K562 (cell line): ENCODE results near the gene RPL29. TPM values are rescaled to one million over a fixed set of nuclear protein-coding genes. Genes with fewer than 3 reads are reported as not detected.

ENCODE experiments used
- CBFA2T2 ChIP-seq: fragments of 450-650 bp; conservative IDR thresholded peaks from 2 replicates; pipeline ENCODE4 v1.6.1; 2017; ENCODE audit warnings: mild to moderate bottlenecking
- CBFA2T3 ChIP-seq: fragments of 450-650 bp; IDR thresholded peaks from 2 replicates; pipeline ENCODE4 v1.6.1; 2017
- DMBX1 ChIP-seq: fragments of 250-450 bp; sonication (Bioruptor Pico); IDR thresholded peaks from 2 replicates; pipeline ENCODE4 v1.8.0; 2022; ENCODE audit warnings: inconsistent platforms, mild to moderate bottlenecking, moderate library complexity, borderline replicate concordance
- HNRNPH1 ChIP-seq: fragments of 200-400 bp; formaldehyde crosslinking; optimal IDR thresholded peaks from 2 replicates; pipeline ENCODE3; 2017; ENCODE audit warnings: low read depth, mild to moderate bottlenecking, low read length, moderate library complexity
- KLF1 ChIP-seq: fragments of 450-650 bp; IDR thresholded peaks from 2 replicates; pipeline ENCODE4 v1.6.1; 2016; ENCODE audit warnings: missing genetic modification characterization, missing compliant biosample characterization
- MAZ ChIP-seq, 2 experiments: fragments of 450-650 bp in 1 of 2; sonication (generic) in 1 of 2; formaldehyde crosslinking; IDR thresholded peaks in 1 of 2; conservative IDR thresholded peaks in 1 of 2; 2 replicates each; pipeline versions ENCODE4 v1.4.0 to v1.5.0; 2020; ENCODE audit warnings: mild to moderate bottlenecking in 1 of 2, missing genetic modification reagents in 1 of 2
- MLLT1 ChIP-seq, 2 experiments: fragments of 450-650 bp; IDR thresholded peaks; 2 replicates each; pipeline ENCODE4 v1.6.1; 2016
- MYNN ChIP-seq, 2 experiments: sonication (generic); formaldehyde crosslinking in 1 of 2; IDR thresholded peaks; 2 replicates each; pipeline versions ENCODE4 v1.5.0 to v1.6.1; 2016 to 2020; ENCODE audit warnings: antibody characterized with exemption in 1 of 2, missing genetic modification reagents in 1 of 2
- POLR3A ChIP-seq: IDR thresholded peaks from 2 replicates; pipeline ENCODE4 v1.6.1; 2011; ENCODE audit warnings: borderline replicate concordance, mild to moderate bottlenecking, moderate library complexity; ENCODE audit not compliant: insufficient read length, insufficient read depth; ENCODE audit errors: extremely low read depth
- RHOXF2B ChIP-seq: fragments of 250-450 bp; sonication (Bioruptor Pico); conservative IDR thresholded peaks from 2 replicates; pipeline ENCODE4 v1.5.1; 2021
- XRCC5 ChIP-seq: fragments of 200-400 bp; formaldehyde crosslinking; IDR thresholded peaks from 2 replicates; pipeline ENCODE4 v1.6.1; 2017; ENCODE audit warnings: low read depth, mild to moderate bottlenecking, low read length
- ZNF586 ChIP-seq: fragments of 450-650 bp; formaldehyde crosslinking; conservative IDR thresholded peaks from 2 replicates; pipeline ENCODE4 v1.4.0; 2020; ENCODE audit warnings: mild to moderate bottlenecking, moderate library complexity
- ZNF740 ChIP-seq, 3 experiments: fragments of 200-800 bp in 1 of 3; sonication (Bioruptor generic) in 1 of 3; sonication (generic) in 1 of 3; formaldehyde crosslinking in 1 of 3; IDR thresholded peaks; 2 replicates each; pipeline versions ENCODE4 v1.6.1 to v1.8.0; 2016 to 2022; ENCODE audit warnings: mild to moderate bottlenecking in 2 of 3, missing compliant biosample characterization in 2 of 3, missing genetic modification characterization in 2 of 3, missing genetic modification reagents in 1 of 3
- polyA plus RNA-seq, 8 experiments: library from polyadenylated mRNA; depleted of rRNA in 4 of 8; stranded (reverse) in 5 of 8; unstranded in 3 of 8; fragments of >200 nt; fragmentation: Nextera tagmentation in 2 of 8; fragmentation: Illumina TruSeq in 1 of 8; extraction: Ambion mirVana in 2 of 8; extraction: Trizol in 1 of 8; gene quantifications; 2 replicates each; pipeline versions ENCODE4 v1.2.1 to v1.2.3, GENCODE V29; 2011 to 2014; ENCODE audit warnings: inconsistent platforms in 1 of 8, missing spikeins in 1 of 8
- total RNA-seq, 7 experiments: library from RNA; depleted of rRNA in 6 of 7; stranded (reverse); fragments of >200 nt in 6 of 7; fragmentation: Illumina TruSeq in 2 of 7; extraction: Trizol in 2 of 7; gene quantifications; 2 replicates each; pipeline versions ENCODE4 v1.2.1 to v1.2.3, GENCODE V29; 2011 to 2021; ENCODE audit warnings: low replicate concordance in 1 of 7
- TF ChIP-seq, protein P1 (sequence below): fragments of 450-650 bp; IDR thresholded peaks from 2 replicates; pipeline ENCODE4 v1.6.1; 2016; ENCODE audit warnings: low read depth
- TF ChIP-seq, protein P2 (sequence below): fragments of 450-650 bp; formaldehyde crosslinking; conservative IDR thresholded peaks from 2 replicates; pipeline ENCODE4 v1.4.0; 2022; ENCODE audit warnings: mild to moderate bottlenecking, missing genetic modification characterization

The RPL29 gene
- total and polyA plus RNA-seq, 9 of the 15 experiments (the other 6 are each of a cell fraction or from before 2014, with no cell fraction given): 568 to 1,475 (median 1,104) TPM

DNA sequence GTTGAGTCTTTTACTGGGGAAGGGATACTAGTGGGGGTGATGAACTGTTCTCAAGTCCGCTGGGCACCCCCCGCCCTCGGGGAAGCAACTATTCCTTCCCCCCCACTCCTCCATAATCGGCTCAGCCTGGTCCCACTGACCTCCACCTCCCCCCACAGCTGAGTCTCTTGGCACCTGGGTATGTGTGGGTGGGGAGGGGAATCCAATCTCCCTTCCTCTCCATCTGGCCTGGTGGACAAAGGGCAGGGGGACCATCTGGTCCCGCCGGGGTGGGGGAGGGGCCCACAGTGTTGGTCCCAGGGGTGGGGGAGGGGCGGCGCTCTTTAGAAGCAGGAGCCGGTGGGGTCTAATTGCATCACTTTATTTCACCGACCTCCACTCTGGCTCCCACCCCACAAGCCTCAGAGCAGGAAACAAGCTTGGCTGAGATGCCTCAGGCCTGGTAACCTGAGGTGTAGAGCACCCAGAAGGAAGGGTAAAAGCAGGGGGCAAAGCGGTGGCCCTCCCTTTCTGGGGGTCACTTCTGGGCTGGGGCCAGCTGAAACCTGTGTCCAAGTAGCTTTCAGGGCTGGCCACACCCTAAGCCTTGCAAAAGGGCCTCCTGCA is 27.4 kb downstream of the RPL29 start (continued):
- no peak for TF ChIP-seq MLLT1 (IDR thresholded peaks at IDR 0.05)
- TF ChIP-seq, protein P1, sequence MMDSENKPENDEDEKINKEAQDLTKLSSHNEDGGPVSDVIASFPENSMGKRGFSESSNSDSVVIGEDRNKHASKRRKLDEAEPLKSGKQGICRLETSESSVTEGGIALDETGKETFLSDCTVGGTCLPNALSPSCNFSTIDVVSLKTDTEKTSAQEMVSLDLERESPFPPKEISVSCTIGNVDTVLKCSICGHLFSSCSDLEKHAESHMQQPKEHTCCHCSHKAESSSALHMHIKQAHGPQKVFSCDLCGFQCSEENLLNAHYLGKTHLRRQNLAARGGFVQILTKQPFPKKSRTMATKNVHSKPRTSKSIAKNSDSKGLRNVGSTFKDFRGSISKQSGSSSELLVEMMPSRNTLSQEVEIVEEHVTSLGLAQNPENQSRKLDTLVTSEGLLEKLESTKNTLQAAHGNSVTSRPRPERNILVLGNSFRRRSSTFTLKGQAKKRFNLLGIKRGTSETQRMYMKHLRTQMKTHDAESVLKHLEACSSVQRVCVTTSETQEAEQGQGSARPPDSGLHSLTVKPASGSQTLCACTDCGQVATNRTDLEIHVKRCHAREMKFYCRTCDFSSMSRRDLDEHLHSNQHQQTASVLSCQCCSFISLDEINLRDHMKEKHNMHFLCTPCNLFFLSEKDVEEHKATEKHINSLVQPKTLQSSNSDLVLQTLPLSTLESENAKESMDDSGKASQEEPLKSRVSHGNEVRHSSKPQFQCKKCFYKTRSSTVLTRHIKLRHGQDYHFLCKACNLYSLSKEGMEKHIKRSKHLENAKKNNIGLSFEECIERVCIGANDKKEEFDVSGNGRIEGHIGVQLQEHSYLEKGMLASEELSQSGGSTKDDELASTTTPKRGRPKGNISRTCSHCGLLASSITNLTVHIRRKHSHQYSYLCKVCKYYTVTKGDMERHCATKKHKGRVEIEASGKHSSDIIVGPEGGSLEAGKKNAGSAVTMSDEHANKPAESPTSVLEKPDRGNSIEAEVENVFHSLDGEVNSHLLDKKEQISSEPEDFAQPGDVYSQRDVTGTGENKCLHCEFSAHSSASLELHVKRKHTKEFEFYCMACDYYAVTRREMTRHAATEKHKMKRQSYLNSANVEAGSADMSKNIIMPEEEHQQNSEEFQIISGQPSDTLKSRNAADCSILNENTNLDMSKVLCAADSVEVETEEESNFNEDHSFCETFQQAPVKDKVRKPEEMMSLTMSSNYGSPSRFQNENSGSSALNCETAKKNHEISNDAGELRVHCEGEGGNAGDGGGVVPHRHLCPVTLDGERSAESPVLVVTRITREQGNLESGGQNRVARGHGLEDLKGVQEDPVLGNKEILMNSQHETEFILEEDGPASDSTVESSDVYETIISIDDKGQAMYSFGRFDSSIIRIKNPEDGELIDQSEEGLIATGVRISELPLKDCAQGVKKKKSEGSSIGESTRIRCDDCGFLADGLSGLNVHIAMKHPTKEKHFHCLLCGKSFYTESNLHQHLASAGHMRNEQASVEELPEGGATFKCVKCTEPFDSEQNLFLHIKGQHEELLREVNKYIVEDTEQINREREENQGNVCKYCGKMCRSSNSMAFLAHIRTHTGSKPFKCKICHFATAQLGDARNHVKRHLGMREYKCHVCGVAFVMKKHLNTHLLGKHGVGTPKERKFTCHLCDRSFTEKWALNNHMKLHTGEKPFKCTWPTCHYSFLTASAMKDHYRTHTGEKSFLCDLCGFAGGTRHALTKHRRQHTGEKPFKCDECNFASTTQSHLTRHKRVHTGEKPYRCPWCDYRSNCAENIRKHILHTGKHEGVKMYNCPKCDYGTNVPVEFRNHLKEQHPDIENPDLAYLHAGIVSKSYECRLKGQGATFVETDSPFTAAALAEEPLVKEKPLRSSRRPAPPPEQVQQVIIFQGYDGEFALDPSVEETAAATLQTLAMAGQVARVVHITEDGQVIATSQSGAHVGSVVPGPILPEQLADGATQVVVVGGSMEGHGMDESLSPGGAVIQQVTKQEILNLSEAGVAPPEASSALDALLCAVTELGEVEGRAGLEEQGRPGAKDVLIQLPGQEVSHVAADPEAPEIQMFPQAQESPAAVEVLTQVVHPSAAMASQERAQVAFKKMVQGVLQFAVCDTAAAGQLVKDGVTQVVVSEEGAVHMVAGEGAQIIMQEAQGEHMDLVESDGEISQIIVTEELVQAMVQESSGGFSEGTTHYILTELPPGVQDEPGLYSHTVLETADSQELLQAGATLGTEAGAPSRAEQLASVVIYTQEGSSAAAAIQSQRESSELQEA: no peak
- TF ChIP-seq RHOXF2B (CRISPR knock-in tag): no peak
- TF ChIP-seq, protein P2, sequence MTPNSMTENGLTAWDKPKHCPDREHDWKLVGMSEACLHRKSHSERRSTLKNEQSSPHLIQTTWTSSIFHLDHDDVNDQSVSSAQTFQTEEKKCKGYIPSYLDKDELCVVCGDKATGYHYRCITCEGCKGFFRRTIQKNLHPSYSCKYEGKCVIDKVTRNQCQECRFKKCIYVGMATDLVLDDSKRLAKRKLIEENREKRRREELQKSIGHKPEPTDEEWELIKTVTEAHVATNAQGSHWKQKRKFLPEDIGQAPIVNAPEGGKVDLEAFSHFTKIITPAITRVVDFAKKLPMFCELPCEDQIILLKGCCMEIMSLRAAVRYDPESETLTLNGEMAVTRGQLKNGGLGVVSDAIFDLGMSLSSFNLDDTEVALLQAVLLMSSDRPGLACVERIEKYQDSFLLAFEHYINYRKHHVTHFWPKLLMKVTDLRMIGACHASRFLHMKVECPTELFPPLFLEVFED: no peak
- TF ChIP-seq MAZ (CRISPR knock-in tag; conservative IDR thresholded peaks at IDR 0.05 in 1 of 2, IDR thresholded peaks at IDR 0.05 in 1 of 2): no peak
- TF ChIP-seq KLF1 (tag): no peak
- 0 out of 2 replicates have a peak, but pooled peaks have one; percentile 23 for TF ChIP-seq CBFA2T2
- 0 out of 2 replicates have a peak, but pooled peaks have one; percentile 15 for TF ChIP-seq CBFA2T3
- no peak for TF ChIP-seq HNRNPH1
- TF ChIP-seq XRCC5: no peak
- no peak for TF ChIP-seq ZNF586 (CRISPR knock-in tag)
- TF ChIP-seq MYNN (IDR thresholded peaks at IDR 0.05): peak; percentile 14; the same call in 1 of the 2 replicates
- no peak for TF ChIP-seq MYNN (CRISPR knock-in tag; IDR thresholded peaks at IDR 0.05)
- no peak for TF ChIP-seq POLR3A
- TF ChIP-seq ZNF740 (CRISPR knock-in tag; IDR thresholded peaks at IDR 0.05): peak; percentile 70
- TF ChIP-seq ZNF740 (tag; IDR thresholded peaks at IDR 0.05): peak in 1 of 2 experiments; percentile 16; a peak in 1 of 4 replicates
- no peak for TF ChIP-seq DMBX1 (CRISPR knock-in tag)
